IPS-11a (cell line): Measurements from ENCODE around the gene CLEC4C.
"Not testable (repeated sequence)": the region's sequence is repeated elsewhere in the genome, so short reads cannot be mapped to it uniquely, and the experiment has no call there.

Source experiments
- H3K4me3 ChIP-seq: one replicate; pipeline ENCODE4 v1.5.1; 2013; ENCODE audit warnings: low read depth, low read length, control low read depth

The CLEC4C gene, protein sequence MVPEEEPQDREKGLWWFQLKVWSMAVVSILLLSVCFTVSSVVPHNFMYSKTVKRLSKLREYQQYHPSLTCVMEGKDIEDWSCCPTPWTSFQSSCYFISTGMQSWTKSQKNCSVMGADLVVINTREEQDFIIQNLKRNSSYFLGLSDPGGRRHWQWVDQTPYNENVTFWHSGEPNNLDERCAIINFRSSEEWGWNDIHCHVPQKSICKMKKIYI

GRCh38 chr12:7747246-7747645 is at the start of gene CLEC4C:
Gene CLEC4C (minus strand): TSS chr12:7747375. CDS start chr12:7747348, 27 bp downstream.
- no peak within 1 kb of the TSS for H3K4me3 ChIP-seq

DNA sequence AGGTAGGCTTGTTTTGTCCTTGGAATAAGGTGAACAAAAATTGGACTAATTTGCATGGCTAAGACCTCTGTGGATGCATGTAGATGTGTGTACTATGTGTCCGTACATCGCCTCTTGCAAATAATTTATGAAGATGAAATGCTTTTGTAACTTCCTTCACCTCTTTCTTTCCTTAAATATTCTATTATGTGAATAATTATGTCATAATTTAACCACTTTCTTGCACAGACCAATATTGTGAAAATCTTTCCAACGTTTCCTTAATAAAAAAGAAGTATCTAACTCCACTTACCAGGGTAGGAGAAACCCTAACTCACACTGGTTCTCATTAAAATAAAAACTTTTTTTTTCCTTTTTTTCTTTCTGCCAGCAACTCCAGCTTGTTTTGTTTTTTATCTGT is 46.0 kb upstream of the CLEC4C start:
- no peak overlapping the region for H3K4me3 ChIP-seq

- H3K4me3 ChIP-seq, result peak within 1 kb of the TSS; percentile 76
These were observed 41.8 kb upstream of the CLEC4C start, which contains the start of gene NANOG for GRCh38 chr12:7788884-7789528. Gene NANOG (plus strand): TSS chr12:7789402. CDS start chr12:7789615, 213 bp downstream.

DNA sequence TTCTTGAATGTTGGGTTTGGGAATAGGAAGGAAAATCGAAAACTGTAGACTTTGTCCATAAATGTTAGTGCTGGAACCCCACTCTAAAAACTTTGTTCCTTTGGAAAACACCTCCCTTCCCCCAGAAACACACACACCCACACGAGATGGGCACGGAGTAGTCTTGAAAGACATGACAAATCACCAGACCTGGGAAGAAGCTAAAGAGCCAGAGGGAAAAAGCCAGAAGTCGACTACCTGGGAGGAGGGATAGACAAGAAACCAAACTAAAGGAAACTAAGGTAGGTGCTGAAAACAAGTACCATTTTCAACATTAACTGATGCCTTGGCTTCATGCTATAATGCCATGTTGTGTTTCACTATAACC is 41.1 kb upstream of the CLEC4C start:
- no peak overlapping the region for H3K4me3 ChIP-seq

DNA sequence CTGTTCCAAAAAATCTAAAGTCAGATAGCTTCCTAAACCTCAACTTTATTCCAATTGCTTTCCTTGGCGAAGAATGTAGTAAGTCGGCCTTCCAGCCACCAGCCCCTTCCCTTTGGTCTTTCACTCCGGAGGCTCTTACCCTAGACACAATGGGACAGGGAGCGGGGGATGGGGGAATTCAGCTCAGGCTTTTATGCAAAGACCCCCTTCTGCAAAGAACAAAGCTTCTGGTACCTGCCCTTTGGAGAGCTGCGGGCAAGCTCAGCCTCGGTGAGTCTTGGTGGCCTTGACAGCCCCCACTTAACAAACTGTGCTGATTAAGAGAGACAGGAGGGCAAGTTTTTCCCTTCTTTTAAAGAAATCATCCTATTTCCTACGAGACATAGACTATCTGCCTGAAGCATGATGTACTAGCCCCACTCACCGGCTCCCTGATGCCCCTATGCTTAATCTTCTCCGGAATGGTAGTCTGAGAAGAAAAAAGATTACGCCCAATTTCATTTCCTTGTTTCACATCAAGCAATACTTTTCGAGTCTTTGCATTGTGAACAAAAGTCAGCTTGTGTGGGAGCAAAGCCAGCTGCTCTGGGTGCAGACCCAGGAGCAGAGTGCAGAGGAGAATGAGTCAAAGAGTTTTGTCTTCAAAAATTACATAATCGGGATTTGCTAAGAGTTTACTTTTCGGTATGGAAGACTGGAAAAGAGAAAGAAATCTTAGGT is 40.6 kb upstream of the CLEC4C start:
- no peak overlapping the region for H3K4me3 ChIP-seq

DNA sequence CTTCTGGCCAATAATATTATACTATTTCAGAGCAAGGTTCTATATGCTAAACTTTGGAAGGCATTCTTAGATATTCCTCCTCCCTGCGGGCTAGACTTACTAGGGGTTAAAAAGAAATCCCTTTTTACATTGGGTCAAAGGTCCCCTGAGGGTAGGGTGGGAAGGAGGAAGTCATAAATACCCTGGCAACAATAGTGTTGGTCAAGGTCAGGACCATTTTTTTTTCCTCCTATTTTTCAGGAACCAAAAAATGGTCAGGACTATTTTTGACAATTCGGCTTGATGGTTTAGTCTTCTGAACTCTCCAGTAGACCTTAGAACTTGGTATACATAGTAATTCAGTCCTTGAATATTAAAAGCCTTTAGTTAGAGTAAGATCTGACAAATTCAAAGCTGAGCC is 37.5 kb upstream of the CLEC4C start:
- H3K4me3 ChIP-seq, result no peak overlapping the region

- H3K4me3 ChIP-seq, result not testable (repeated sequence)
These were observed 36.3 kb upstream of the CLEC4C start for GRCh38 chr12:7783433-7783832.

- H3K4me3 ChIP-seq, result no peak overlapping the region
These were observed 34.9 kb upstream of the CLEC4C start for GRCh38 chr12:7782055-7782454.

GRCh38 chr12:7781274-7781673 is 34.1 kb upstream of the CLEC4C start:
- H3K4me3 ChIP-seq, result no peak overlapping the region

DNA sequence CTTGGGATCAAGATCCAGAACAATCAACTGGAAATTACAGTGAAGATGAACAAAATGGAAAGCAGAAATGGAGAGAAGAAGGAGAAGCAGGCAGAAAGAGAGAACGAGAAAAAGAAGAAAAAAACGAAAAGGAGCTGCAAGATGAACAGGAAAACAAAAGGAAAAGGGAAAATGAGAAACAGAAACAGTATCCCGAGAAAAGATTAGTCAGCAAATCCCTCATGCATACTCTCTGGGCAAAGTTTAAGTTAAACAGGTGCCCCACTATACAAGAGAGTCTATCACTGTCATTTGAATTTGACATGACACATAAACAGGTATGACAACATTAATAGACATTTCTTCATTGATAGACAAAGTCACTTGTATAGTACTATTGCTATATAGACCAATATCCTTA is 22.8 kb upstream of the CLEC4C start:
- H3K4me3 ChIP-seq, result no peak overlapping the region

- no peak overlapping the region for H3K4me3 ChIP-seq
These were observed 11.6 kb upstream of the CLEC4C start for GRCh38 chr12:7758766-7759140.

- H3K4me3 ChIP-seq, result no peak overlapping the region
These were observed 9.8 kb upstream of the CLEC4C start for GRCh38 chr12:7756993-7757392.

- not testable (repeated sequence) for H3K4me3 ChIP-seq
These were observed 8.5 kb upstream of the CLEC4C start for GRCh38 chr12:7755668-7756067.

DNA sequence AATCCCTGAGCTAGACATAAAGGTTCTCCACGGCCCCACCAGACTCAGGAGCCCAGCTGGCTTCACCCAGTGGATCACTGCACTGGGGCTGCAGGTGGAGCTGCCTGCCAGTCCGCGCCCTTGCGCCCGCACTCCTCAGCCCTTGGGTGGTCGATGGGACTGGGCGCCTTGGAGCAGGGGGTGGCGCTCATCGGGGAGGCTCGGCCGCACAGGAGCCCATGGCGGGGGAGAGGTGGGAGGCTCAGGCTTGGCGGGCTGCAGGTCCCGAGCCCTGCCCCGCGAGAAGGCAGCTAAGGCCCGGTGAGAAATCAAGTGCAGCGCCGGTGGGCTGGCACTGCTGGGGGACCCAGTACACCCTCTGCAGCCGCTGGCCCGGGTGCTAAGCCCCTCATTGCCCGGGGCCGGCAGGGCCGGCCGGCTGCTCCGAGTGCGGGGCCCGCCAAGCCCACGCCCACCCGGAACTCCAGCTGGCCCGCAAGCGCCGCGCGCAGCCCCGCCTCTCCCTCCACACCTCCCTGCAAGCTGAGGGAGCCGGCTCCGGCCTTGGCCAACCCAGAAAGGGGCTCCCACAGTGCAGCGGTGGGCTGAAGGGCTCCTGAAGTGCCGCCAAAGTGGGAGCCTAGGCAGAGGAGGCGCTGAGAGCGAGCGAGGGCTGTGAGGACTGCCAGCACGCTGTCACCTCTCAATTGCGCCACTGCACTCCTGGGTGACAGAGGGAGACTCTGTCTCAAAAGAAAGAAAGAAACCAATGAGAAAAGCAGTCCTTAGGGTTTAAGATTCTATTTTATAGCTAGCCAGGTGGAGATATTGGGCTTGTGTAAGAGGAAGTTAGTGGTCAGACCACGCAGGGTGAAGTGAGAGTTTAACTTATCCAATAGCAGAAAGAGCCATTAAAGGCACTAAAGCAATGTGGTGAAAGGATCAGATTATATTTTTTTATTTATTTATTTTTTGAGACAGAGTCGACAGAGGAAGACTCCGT is 5.1 kb upstream of the CLEC4C start:
- H3K4me3 ChIP-seq, result not testable (repeated sequence)

DNA sequence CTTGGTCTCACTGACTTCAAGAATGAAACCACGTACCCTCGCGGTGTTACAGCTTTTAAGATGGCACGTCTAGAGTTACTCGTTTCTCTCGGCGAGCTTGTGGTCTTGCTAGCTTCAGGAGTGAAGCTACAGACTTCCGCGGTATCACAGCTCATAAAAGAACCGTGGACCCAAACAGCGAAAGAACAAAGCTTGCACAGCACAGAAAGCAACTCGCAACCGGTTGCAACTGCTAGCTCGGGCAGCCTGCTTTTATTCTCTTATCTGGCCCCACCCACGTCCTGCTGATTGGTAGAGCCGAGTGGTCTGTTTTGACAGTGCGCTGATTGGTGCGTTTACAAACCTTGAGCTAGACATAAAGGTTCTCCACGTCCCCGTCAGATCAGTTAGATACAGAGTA is 4.2 kb upstream of the CLEC4C start:
- no peak overlapping the region for H3K4me3 ChIP-seq

GRCh38 chr12:7750350-7750749 is 3.2 kb upstream of the CLEC4C start:
- no peak overlapping the region for H3K4me3 ChIP-seq

- no peak overlapping the region for H3K4me3 ChIP-seq
These were observed 2.3 kb upstream of the CLEC4C start for GRCh38 chr12:7749442-7749841.

- no peak overlapping the region for H3K4me3 ChIP-seq
These were observed 1.7 kb upstream of the CLEC4C start for GRCh38 chr12:7748852-7749251.

DNA sequence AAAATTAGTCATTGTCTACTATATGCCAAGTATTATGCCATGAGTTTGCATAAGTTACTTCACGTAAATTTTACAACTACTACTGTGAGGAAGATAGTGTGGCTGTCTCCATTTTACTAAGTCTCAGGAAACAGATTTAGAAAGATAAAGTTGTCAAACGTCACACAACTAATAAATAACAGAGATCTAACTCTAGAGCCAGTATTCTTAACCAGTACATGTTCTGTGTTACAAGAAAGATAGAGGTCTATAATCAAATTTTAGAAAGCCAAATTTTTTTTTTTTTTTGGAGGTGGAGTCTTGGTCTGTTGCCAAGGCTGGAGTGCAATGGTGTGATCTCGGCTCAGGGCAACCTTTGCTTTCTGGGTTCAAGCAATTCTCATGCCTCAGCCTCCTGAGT is 14.2 kb downstream of the CLEC4C start:
- no peak overlapping the region for H3K4me3 ChIP-seq

DNA sequence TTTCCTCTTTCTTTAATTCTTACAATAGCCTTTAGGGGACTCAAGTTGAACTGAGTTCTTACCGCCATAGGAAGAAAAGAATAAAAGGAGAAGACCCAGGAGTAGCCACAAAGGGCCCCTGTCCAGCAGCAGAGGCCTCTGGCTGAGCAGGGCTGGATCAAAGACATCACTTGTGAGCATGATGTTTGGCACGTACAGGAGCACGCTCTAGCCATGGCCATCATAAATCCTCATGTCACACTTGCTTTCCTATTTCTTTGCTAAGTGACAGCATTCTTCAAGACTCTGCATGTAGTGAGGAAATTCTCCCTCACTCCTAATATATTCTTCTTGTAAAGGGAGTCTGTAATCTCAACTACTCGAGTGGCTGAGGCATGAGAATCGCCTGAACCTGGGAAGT is 15.7 kb downstream of the CLEC4C start:
- no peak overlapping the region for H3K4me3 ChIP-seq

DNA sequence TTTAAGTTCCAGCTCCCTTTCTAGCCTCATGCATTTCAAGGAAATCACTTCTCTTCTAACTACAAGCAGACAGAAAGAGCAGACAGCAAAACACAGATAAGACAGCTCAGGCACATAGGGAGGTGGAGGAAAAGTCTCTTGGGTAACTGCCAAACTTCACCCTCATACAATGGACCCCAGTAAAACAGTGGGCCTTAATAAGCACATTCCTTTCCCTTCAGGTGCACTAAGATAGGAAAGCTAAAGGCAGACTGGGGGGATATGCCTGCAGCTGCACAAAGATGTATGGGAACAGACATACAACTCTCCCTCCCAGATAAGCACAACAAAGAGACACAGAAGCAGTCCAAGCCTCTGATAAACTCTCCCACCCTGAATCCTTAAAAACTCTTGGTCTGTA is 16.2 kb downstream of the CLEC4C start:
- H3K4me3 ChIP-seq, result not testable (repeated sequence)
